GM18517 (cell line): ENCODE measurements around the gene EFCC1.
"Not testable (repeated sequence)": the region's sequence is repeated elsewhere in the genome, so short reads cannot be mapped to it uniquely, and the experiment has no call there.

Experiments
- ATAC-seq: cut with Tn5 transposase; IDR thresholded peaks from one replicate; pipeline ENCODE4 v1.9.1; 2021; ENCODE audit warnings: mild to moderate bottlenecking, moderate library complexity; ENCODE audit not compliant: unreplicated experiment

EFCC1 gene

DNA sequence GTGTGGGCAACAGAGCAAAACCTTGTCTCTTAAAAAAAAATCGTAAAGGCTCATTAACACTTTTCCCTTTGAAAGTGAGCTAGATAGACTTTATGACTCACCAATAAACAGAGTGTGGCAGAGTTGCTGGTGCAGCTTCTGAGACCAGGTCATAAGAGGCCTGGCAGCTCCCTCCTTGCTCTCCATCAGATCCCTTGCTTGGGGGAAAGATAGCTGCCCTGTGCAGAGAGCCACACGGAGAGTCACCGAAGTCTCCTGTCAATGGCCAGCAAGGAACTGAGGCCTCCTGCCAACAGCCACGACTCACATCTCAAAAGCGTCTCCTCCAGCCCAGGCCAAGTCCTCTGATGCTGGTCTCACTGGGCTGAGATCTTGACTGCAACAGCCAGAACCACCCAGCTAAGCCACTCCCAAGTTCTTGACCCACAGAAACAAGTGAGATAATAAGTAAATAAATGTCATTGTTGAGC lies 50.8 kb downstream of the EFCC1 start:
- ATAC-seq = no peak

DNA sequence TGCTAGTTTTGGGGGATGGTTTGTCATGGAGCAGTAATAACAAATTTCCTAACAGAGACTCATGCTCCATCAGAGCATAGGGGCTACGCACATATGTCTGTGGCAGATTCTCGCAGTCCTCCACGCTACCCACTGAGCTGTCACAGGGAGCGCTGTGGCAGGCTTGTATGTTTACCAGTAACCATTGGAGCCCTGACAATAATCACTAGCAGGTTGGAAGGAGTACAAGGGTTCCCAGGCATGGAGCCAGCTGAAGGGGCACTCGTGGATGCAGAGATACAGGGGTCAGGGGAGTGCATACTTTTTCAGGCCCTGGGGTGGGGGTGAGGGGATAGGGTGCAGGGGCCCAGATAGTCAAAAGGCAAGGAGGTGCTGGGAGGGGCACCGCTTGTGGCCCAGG lies 51.6 kb downstream of the EFCC1 start:
- no peak for ATAC-seq

DNA sequence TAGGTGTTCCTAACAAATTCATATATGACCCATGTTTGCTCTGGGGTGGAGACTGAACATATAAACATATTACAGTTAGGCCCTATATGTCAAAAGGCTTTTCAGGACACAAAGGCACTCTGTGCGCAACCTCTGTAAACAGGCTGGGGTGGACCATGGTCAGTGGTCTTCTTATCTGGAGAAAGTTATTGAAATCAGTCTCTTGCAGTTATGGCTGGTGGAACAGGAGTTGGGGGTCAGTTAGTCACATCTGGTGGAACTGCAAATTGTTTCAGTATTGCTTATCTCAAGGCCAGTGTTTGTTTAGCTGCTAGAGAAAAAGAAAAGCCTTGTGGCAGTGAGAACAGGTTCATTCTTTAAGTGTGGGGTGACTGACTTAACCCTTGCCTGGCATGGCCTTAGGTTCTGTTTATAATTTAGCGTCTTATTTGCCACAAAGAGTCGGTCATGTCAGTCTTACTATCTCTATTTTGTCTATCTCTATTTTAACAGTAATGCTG lies 53.6 kb downstream of the EFCC1 start:
- ATAC-seq = no peak

DNA sequence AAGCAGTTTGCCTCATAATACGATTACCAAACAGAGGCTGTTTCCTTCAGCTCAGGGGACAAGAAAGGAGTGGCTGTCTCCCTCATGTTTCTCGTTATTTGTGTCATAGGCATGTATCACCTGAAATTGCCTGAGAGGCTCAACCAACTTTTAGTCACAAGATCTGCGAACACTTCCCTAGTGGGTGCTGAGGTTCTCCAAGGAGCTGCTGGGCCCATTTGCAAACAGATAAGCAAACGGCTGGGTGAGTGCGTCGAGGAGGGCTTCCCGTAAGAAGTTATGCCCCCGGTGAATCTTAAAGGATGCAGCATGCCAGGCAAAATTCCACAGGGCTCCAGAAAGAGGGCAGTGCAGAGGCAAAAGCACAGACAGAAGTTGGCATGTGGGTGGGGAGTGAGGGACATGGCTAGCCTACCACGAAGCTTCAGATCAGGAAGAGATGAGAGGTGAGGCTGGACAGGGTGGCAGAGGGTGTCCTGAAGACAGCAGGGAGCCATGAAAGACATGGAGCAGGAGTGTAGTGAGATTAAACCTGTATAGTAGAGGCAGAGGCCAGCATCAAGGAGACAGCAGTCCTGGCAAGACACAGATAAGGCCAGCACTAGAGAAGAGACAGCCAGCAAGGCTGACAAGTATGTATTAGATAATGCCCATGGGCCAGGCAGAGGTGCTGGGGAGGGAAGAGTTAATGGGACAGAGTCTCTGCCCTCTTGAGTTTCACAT lies 55.5 kb downstream of the EFCC1 start:
- ATAC-seq = no peak

DNA sequence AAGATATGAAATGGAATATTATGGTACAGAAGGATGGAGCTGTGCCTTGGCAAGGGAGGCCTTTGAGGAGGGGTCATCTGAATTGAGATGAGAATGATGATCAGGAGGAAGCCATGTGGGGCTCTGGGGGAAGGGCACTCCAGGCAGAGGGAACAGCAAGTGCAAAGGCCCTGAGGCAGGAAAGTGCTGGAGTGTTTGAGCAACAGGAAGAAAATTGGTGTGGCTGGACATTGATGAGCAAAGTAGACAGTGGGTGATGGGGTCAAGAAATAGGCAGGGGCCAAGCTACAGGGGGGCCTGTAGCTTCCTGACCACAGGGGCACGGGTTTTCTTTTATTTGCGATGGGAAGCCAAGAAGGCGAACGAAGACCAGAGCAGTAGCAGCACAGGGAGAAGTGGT lies 56.1 kb downstream of the EFCC1 start:
- no peak for ATAC-seq

DNA sequence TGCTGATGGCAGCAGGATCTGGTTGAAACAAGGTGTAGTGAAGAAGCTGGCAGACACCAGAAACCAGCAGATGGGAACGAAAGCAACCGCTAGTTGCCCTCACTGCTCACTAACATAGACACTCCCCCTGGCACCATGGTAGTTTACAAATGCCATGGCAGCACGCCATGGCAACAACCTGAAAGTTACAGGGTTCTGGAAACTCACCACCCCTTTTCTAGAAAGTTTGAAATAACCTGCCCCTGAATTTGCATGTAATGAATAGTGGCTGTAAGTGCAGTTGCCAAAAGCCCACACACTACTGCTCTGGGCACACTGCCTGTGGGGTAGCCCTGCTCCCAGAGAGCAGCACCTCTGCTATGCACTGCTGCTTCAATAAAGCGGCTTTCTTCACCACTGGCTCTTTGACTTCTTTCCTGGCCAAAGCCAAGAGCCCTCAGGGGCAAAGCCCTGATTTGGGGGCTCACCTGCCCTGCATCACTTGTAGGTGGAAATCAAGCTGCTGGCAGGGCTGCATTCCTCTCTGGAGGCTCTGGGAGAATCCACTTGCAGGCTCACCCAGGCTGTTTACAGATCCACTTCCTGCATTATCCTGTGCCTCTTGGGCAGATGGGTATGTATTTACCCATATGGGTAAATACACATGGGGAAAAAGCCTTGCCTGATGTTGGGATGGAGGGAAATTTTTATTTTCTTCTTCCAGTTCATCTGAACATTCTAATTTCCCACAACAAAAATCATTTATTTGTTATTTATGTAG lies 57.5 kb downstream of the EFCC1 start:
- peak; percentile 77 for ATAC-seq

DNA sequence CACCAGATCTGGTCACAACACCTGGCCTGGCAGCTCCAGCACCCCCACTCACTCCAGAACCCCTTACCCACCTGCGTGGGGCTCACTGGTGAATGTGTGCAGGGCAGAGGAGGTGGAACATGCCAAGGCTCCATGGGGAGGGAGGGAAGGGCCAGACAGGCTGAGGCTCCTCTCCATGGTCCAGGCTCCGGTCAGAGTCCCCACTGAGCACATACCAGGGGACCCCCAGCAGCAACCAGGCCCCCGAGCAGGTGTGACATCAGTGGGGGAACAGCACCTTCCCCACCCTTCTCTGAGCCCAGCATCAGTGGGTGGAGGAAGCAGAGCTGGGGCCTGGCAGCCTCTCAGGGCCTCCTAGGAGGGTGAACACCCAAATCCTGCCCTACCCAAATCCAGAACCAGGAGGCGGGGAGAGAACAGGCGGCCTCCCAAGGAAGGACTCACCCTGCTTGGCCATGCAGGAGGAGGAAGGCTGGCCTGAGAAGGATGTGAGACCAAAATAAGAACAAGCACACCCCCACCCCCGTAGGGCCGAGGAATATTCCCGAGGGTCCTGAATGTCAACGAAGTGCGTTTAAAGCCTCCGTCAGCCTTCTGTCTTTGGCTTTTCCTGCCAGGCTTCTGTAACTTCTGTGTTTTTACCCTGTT lies 58.3 kb downstream of the EFCC1 start:
- no peak for ATAC-seq

DNA sequence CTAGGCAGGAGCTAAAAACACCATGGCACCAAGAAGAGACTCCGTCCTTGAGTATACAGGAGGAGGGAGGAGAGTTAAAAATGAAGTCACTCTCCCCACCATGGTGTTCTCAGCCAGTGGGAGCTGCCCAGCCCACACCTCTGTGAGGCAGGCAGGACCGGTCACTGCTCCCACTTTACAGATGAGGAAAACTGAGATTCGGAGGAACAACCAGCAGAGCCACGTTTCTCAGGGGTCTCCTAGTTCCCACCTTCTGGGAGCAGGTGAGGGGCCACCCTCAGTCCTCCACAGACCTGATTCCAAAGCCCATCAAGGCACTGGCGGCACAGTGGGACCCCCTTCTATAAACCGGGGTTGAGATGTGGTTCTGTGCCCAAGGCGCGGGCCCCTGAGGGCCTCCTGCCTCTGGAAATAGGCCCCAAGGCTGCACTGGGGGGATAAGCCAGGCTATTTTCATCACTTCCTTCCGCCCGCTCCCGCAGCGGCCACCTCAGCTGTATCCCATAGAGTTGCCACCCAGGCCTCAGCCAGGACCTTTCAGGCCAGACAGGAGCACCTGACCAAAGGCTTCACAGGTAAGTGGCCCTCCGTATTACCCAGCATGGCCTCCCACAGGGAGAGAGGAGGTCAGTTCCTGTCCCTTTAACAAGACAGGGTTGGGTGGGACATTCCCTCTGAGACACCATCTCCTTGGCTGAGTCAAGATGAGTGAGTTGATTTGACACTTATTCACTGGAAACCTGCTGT lies 59.3 kb downstream of the EFCC1 start, which contains the start of gene GP9:
Gene GP9, plus strand, starts transcription at position 504 of the 747 bp plus-strand sequence. CDS start 961 bp downstream, outside the sequence.
- ATAC-seq = no peak

DNA sequence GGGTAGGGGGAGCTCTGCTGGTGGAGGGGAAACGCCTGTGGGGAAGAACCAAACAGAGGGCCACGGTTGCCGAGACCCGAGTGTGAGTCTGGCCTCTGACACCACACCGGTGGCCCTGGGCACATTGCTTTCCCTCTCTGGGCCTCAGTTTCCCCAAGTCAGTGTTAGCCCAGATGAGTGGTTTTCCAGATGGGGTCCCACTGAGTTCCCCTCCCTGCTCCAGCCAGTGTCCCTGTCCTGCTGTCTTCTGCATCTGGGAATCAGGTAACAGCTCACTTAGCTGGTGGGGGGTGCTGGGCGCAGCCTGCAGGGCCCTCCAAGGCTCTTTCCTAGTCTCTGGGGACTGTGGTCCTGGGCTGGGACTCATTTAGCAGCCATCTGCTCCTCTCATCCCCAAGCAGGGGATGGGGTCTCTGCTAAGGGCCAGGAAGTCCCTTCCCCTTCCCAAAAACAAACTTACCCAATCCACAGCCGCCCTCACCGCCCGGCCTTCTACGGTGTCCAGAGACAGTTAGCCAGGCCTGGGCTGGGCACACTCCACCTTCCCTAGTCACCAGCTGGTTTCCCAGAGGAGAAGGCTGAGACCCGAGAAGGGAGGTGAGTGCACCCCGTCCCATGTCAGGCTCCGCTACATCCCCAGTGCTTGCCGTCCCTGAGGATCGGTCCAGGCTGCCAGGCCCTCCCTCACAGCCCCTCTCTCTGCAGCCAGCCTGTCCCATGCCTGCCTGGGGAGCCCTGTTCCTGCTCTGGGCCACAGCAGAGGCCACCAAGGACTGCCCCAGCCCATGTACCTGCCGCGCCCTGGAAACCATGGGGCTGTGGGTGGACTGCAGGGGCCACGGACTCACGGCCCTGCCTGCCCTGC lies 60.2 kb downstream of the EFCC1 start:
- no peak for ATAC-seq

DNA sequence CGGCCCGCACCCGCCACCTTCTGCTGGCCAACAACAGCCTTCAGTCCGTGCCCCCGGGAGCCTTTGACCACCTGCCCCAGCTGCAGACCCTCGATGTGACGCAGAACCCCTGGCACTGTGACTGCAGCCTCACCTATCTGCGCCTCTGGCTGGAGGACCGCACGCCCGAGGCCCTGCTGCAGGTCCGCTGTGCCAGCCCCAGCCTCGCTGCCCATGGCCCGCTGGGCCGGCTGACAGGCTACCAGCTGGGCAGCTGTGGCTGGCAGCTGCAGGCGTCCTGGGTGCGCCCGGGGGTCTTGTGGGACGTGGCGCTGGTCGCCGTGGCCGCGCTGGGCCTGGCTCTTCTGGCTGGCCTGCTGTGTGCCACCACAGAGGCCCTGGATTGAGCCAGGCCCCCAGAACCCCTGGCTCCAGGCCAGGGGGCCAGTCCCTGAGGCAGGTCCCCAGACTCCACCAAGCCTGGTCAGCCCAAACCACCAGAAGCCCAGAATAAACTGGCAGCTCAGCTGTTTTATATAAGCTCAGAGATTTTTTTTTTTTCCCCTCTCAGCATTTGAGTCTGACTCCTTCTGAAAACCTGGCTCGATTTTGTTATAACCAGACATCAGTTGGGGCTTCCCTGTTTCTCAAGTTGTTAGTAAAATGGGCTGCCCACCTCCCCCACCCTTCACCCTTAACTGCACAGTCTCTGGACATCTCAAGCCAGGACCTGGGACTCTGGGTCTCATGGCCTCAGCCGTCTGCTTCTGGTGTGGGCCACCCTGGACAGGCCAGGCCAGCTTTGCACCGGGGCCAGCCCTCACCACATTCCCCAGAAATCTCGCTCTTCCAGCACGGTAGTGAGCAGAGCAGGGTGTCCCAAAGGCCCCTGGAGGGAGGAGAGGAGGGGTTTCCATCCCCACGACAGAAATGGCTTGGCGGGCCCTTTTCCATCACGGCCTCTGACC lies 61.1 kb downstream of the EFCC1 start:
- ATAC-seq = no peak

DNA sequence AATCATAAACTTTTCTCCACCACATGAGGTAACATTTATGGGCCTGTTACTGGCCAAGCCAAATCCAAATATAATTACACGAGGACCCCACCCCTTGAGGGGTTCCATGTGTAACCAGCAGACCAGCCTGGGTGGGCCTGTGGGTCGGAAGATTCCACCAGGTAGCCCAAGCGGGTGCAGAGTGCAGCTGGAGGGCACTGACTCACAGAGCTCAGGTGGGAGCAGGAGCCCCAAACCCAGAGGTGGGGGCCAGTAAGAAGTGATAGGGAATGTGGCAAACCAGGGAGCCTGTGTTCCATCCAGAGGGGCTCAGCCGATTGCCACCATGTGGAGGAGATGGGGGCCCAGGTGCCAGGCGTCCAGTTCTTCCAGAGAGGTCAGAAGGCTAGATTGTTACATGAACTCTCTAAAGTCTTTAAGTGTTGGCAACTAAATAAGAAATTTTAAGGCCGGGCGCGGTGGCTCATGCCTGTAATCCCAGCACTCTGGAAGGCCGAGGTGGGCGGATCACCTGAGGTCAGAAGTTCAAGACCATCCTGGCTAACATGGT lies 62.1 kb downstream of the EFCC1 start:
- ATAC-seq = no peak

DNA sequence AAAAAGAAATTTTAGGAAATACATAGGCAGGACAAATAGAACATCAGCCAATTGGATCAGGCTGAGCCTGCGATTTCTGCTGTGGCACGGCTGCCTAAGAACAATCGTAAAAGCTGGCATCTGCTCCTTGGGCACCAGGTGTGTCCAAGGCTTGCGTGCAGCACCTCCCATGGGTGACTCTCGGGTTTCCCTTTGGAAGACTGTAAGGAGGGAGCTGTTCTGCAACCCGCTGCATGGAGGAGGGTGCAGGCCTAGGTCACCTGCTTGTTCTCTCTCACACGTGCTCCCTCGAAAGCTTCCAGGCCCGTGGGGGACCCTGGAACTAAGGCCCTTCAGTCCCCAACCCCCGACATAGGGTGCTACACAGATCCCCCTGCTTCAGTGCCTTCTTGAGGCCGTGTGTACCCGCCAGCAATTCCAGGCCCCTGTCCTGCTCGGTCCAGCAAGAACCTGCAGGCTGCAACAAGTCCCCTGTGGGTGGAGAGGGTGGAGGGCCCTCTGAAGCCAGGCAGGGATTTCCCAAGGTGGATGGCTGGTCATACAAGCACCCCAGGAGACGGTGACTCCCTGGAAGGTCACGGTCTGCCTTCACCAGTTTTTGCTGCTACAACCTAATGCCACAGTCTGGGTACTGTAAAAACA lies 62.9 kb downstream of the EFCC1 start:
- ATAC-seq = no peak

DNA sequence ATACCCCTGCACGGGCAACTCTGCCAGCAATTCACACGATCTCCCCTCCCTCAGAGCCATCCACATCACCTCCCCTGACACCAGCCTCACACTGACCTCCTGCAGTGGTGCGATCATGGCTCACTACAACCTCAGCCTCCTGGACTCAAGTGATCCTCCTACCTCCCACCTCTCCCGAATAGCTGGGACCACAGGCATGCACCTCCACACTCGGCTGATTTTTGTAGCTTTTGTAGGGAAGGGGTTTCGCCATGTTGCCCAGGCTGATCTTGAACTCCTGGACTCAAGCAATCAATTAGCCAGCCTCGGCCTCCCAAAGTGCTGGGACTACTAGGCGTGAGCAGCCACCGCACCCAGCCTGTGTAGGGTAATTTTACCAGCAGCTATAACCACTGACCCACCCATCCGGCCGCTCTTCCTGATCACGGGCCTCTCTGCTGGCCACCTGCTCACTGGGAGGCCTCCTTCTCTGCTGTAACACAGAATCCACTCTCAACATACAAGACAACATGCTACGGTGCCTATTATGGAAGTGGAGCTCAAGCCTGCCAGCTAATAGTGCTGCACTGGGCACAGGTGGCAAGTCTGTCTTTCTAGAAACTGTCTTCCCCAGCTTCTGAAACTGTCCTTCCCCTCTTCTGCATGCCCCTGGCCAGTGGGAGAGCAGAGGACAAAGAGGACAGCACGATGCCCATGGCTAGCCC lies 64.1 kb downstream of the EFCC1 start:
- no peak for ATAC-seq

DNA sequence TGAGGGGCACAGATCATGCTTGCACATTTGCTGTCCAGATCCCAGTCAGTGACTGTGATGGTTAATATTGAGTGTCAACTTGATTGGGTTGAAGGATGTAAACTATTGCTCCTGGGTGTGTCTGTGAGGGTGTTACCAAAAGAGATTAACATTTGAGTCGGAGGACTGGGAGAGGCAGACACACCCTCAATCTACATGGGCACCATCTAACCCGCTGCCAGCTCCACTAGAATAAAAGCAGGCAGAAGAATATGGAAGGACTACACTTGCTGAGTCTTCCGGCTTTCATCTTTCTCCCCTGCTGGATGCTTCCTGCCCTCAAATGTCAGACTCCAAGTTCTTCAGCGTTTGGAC lies 64.6 kb downstream of the EFCC1 start:
- no peak for ATAC-seq

DNA sequence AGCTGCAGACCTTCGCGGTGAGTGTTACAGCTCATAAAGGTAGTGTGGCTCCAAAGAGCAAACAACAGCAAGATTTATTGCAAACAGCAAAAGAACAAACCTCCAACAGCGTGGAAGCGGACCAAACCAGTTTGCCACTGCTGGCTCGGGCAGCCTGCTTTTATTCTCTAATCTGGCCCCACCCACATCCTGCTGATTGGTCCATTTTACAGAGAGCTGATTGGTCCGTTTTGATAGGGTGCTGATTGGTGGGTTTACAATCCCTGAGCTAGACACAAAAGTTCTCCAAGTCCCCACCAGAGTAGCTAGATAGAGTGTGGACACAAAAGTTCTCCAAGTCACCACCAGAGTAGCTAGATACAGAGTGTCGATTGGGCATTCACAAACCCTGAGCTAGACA lies 66.6 kb downstream of the EFCC1 start:
- ATAC-seq = not testable (repeated sequence)

DNA sequence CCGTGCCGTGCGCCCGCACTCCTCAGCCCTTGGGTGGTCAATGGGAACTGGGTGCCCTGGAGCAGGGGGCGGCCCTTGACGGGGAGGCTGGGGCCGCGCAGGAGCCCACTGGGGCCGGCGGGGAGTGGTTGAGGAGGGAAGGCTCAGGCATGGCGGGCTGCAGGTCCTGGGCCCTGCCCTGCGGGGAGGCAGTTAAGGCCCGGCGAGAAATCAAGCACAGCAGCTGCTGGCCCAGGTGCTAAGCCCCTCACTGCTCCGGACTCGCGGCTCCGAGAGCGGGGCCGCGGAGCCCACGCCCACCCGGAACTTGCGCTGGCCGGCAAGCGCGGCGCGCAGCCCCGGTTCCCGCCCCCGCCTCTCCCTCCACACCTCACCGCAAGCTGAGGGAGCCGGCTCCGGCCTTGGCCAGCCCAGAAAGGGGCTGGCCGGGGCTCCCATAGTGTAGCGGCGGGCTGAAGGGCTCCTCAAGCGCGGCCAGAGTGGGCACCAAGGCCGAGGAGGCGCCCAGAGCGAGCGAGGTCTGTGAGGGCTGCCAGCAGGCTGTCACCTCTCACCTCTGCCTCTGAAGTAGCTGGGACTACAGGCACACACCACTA lies 67.3 kb downstream of the EFCC1 start:
- no peak for ATAC-seq
